Measurements from ENCODE around the gene VSIG10L. TPM values are rescaled to one million over a fixed set of nuclear protein-coding genes. Genes with fewer than 3 reads are reported as not detected.

Gene VSIG10L
- total RNA-seq, 1 donor from 2014 or later: 0.92 TPM

DNA sequence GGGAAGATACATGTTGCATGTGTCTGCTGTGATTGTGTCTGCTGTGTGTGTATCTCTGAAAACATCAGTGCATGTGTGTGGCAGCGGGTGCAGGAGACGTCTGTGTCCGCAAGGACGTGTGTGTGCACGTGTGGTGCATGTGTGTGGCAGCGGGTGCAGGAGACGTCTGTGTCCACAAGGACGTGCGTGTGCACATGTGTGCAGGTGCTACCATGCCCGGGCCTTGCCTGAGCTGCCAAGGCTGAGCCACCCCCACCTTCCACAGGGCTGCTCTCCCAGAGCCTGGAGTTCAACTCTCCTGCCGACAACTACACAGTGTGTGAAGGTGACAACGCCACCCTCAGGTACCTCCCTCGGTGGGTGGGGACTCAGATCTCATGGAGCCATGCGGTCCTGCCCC is 20.1 kb downstream of the VSIG10L start:
- TF ChIP-seq, protein P1, sequence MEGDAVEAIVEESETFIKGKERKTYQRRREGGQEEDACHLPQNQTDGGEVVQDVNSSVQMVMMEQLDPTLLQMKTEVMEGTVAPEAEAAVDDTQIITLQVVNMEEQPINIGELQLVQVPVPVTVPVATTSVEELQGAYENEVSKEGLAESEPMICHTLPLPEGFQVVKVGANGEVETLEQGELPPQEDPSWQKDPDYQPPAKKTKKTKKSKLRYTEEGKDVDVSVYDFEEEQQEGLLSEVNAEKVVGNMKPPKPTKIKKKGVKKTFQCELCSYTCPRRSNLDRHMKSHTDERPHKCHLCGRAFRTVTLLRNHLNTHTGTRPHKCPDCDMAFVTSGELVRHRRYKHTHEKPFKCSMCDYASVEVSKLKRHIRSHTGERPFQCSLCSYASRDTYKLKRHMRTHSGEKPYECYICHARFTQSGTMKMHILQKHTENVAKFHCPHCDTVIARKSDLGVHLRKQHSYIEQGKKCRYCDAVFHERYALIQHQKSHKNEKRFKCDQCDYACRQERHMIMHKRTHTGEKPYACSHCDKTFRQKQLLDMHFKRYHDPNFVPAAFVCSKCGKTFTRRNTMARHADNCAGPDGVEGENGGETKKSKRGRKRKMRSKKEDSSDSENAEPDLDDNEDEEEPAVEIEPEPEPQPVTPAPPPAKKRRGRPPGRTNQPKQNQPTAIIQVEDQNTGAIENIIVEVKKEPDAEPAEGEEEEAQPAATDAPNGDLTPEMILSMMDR (conservative IDR thresholded peaks at IDR 0.05; ENCODE audit: low read depth, low read length): no peak
- H3K4me3 ChIP-seq (ENCODE audit: low read depth, low read length): no peak overlapping the region
- no peak for DNase-seq (ENCODE audit: low read depth)

DNA sequence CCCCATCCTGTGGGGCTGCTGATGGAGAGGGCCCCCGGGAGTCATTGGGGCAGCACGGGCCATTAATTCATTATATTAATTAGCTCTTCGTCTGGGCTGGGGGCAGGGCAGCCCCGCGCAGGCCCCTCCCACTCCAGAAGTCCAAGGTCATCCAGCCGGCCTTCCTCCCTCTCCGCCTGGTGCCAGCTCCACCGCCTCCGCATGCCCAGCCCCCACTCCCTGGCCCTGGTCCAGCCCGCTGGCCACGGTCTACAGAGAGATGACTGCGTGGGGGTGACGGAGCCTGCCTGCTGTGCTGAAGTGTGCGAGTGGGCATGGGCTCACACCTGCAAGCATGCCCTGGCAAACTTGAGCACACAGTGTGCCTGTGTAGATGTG is 21.7 kb downstream of the VSIG10L start:
- no peak for DNase-seq (ENCODE audit: low read depth)
- H3K4me3 ChIP-seq (ENCODE audit: low read depth, low read length): no peak overlapping the region

GRCh38 chr19:51319649-51320279 is 22.2 kb downstream of the VSIG10L start:
- H3K4me3 ChIP-seq (ENCODE audit: low read depth, low read length): no peak overlapping the region
- no peak for DNase-seq (ENCODE audit: low read depth)
- TF ChIP-seq, protein P1 (conservative IDR thresholded peaks at IDR 0.05; ENCODE audit: low read depth, low read length): no peak

More for the DNA sequence above, 21.7 kb downstream of the VSIG10L start:
- TF ChIP-seq, protein P1 (conservative IDR thresholded peaks at IDR 0.05; ENCODE audit: low read depth, low read length): no peak

DNA sequence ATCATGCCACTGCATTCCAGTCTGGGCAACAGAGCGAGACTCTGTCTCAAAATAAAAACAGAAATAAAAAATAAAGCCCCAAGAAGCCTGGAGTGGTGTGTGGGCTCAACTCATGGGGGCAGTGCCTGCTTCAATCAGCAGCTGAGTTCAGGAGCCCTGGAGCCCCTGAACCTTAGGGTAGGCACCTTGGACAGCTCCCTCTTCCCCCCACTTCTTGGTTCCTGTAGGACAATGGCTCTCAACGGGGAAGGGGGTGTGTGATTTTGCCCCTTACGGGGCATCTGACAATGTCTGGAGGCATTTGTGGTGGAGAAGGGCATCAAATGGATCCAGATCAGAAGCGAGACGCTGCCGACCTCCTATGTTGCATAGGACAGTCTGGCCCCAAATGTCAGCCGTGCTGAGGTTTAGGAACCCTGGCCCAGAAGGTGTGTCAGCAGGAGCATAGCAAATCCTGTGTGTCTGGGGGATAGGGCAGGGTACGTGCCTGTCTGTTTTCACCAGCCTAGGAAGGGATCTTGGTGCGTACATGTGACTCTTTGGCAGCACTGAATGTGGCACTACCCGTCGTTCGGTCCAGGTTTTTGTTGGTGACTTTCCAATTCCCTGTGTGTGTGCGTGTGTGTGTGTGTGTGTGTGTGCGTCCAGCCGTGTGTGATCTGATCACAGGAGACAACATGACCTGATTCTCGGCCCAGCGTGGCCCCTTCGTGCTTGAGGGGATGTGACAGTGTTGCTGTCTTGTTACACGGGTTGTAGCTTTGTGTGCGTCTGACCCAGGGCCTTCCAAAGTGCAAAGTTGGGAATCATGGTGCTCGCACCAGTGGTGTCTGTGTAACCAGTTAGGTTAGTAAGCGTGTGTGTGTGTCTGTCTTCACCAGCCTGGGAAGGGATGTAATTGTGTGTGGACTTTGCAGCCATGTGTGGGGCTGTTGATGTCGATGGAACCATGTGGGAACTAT is 23.0 kb downstream of the VSIG10L start:
- TF ChIP-seq, protein P1 (conservative IDR thresholded peaks at IDR 0.05; ENCODE audit: low read depth, low read length): no peak
- DNase-seq (ENCODE audit: low read depth): no peak
- H3K4me3 ChIP-seq (ENCODE audit: low read depth, low read length): no peak overlapping the region

- no peak for DNase-seq (ENCODE audit: low read depth)
- TF ChIP-seq, protein P1 (conservative IDR thresholded peaks at IDR 0.05; ENCODE audit: low read depth, low read length): no peak
- H3K4me3 ChIP-seq (ENCODE audit: low read depth, low read length): no peak overlapping the region
Measured at GRCh38 chr19:51317968-51318367, 24.0 kb downstream of the VSIG10L start.

DNA sequence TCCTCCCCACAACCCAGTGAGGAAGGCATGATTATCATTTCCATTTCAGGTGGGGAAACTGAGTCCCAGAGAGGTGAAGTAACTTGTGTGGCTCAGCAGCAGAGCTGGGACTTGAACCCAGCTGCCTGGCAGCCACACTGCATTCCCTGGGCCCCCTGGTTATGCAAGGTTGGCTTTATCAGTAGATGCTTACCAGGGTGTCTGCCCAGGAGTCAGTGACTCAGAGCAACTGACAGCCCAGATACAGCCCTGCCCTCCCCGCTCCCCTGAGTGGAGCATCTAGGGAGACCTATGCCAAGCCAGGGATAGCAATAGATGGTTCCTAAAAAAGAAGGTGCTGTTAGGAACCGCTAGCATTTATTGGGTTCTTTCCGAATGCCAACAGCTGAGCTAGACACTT is 24.6 kb downstream of the VSIG10L start:
- H3K4me3 ChIP-seq (ENCODE audit: low read depth, low read length): no peak overlapping the region
- TF ChIP-seq, protein P1 (conservative IDR thresholded peaks at IDR 0.05; ENCODE audit: low read depth, low read length): no peak
- DNase-seq (ENCODE audit: low read depth): no peak

All from epithelial cell of proximal tubule (primary cell).